H9 (cell line): Measurements from ENCODE around the gene LRP10. TPM values are rescaled to one million over a fixed set of nuclear protein-coding genes. Genes with fewer than 3 reads are reported as not detected.

ENCODE experiments used
- DNase-seq: peaks from one replicate; pipeline ENCODE4 v3.0.0-alpha.2; 2017
- H2AFZ ChIP-seq: one replicate; pipeline ENCODE4 v1.6.1; 2013; ENCODE audit warnings: mild to moderate bottlenecking, low read length, control low read depth, moderate library complexity
- H2AK5ac ChIP-seq: 2 replicates; pipeline ENCODE4 v1.6.1; 2013; ENCODE audit warnings: low read length, control low read depth, mixed read lengths; ENCODE audit not compliant: insufficient read length
- H2BK120ac ChIP-seq: one replicate; pipeline ENCODE4 v1.6.1; 2013; ENCODE audit warnings: low read depth, mild to moderate bottlenecking, low read length, control low read depth, inconsistent platforms; ENCODE audit not compliant: poor library complexity, severe bottlenecking
- H2BK12ac ChIP-seq: 2 replicates; pipeline ENCODE4 v1.6.1; 2013; ENCODE audit warnings: low read length, control low read depth, mixed read lengths, low read depth; ENCODE audit not compliant: insufficient read length
- H2BK15ac ChIP-seq: 2 replicates; pipeline ENCODE4 v1.6.1; 2013; ENCODE audit warnings: low read depth, low read length, control low read depth
- H2BK20ac ChIP-seq: one replicate; pipeline ENCODE4 v1.6.1; 2013; ENCODE audit warnings: low read depth, mild to moderate bottlenecking, low read length, control low read depth, inconsistent platforms; ENCODE audit not compliant: poor library complexity, severe bottlenecking
- H2BK5ac ChIP-seq: 2 replicates; pipeline ENCODE4 v1.6.1; 2013; ENCODE audit warnings: low read length, control low read depth, mixed read lengths; ENCODE audit not compliant: insufficient read length
- H3K14ac ChIP-seq: 2 replicates; pipeline ENCODE4 v1.6.1; 2013; ENCODE audit warnings: low read length, control low read depth; ENCODE audit not compliant: insufficient read depth
- H3K18ac ChIP-seq: 2 replicates; pipeline ENCODE4 v1.6.1; 2013; ENCODE audit warnings: low read depth, mild to moderate bottlenecking, mixed read lengths, low read length, control low read depth; ENCODE audit not compliant: insufficient read length
- H3K23ac ChIP-seq: 2 replicates; pipeline ENCODE4 v1.6.1; 2013; ENCODE audit warnings: low read length, control low read depth, mixed read lengths, low read depth; ENCODE audit not compliant: insufficient read length
- H3K23me2 ChIP-seq: 2 replicates; pipeline ENCODE4 v1.6.1; 2013; ENCODE audit warnings: low read depth, mild to moderate bottlenecking, mixed read lengths, low read length, control low read depth; ENCODE audit not compliant: insufficient read length, poor library complexity, severe bottlenecking
- H3K27ac ChIP-seq: 2 replicates; pipeline ENCODE4 v1.5.1; 2013; ENCODE audit warnings: low read length, control low read depth, mixed read lengths, low read depth; ENCODE audit not compliant: insufficient read length
- H3K27me3 ChIP-seq: 2 replicates; pipeline ENCODE4 v1.6.1; 2013; ENCODE audit warnings: low read length, control low read depth, inconsistent platforms; ENCODE audit not compliant: insufficient read depth
- H3K4ac ChIP-seq: 2 replicates; pipeline ENCODE4 v1.6.1; 2013; ENCODE audit warnings: low read depth, mild to moderate bottlenecking, control low read depth, inconsistent platforms, low read length, moderate library complexity
- H3K4me1 ChIP-seq: 2 replicates; pipeline ENCODE4 v1.6.1; 2013; ENCODE audit warnings: low read length, control low read depth, inconsistent platforms; ENCODE audit not compliant: insufficient read depth
- H3K4me2 ChIP-seq: 2 replicates; pipeline ENCODE4 v1.6.1; 2013; ENCODE audit warnings: low read length, control low read depth, mixed read lengths; ENCODE audit not compliant: insufficient read length, insufficient read depth
- H3K56ac ChIP-seq: 2 replicates; pipeline ENCODE4 v1.6.1; 2013; ENCODE audit warnings: low read depth, mild to moderate bottlenecking, mixed read lengths, low read length, control low read depth; ENCODE audit not compliant: insufficient read length
- H3K79me1 ChIP-seq: 2 replicates; pipeline ENCODE4 v1.6.1; 2013; ENCODE audit warnings: low read depth, mild to moderate bottlenecking, moderate library complexity, low read length, control low read depth, inconsistent platforms; ENCODE audit not compliant: insufficient read depth, poor library complexity, severe bottlenecking
- H3K79me2 ChIP-seq: 2 replicates; pipeline ENCODE4 v1.6.1; 2013; ENCODE audit warnings: low read length, control low read depth, inconsistent platforms; ENCODE audit not compliant: insufficient read depth
- H3K9ac ChIP-seq: 2 replicates; pipeline ENCODE4 v1.6.1; 2013; ENCODE audit warnings: low read length, control low read depth, mixed read lengths; ENCODE audit not compliant: insufficient read length; ENCODE audit errors: extremely low read depth
- H3K9me3 ChIP-seq: one replicate; pipeline ENCODE4 v1.6.1; 2013; ENCODE audit warnings: low read depth, low read length, inconsistent platforms; ENCODE audit not compliant: control insufficient read depth
- H3T11ph ChIP-seq: one replicate; pipeline ENCODE4 v1.6.1; 2013; ENCODE audit warnings: mild to moderate bottlenecking, low read length, control low read depth, inconsistent platforms
- H4K20me1 ChIP-seq: one replicate; pipeline ENCODE4 v1.6.1; 2013; ENCODE audit not compliant: control insufficient read depth, insufficient read length, insufficient read depth
- H4K5ac ChIP-seq: 2 replicates; pipeline ENCODE4 v1.6.1; 2013; ENCODE audit warnings: low read depth, mild to moderate bottlenecking, mixed read lengths, low read length, control low read depth; ENCODE audit not compliant: insufficient read length
- H4K8ac ChIP-seq: replicated peaks from 2 replicates; pipeline ENCODE4 v1.6.1; 2013; ENCODE audit warnings: low read length, control low read depth, mixed read lengths, low read depth; ENCODE audit not compliant: insufficient read length
- H4K91ac ChIP-seq: 2 replicates; pipeline ENCODE4 v1.6.1; 2013; ENCODE audit warnings: low read depth, mild to moderate bottlenecking, moderate library complexity, mixed read lengths, low read length, control low read depth; ENCODE audit not compliant: insufficient read length
- H3K27ac Mint-ChIP-seq, 3 experiments: 2 replicates in 2 of 3; 3 replicates in 1 of 3; pipeline ENCODE4 v1.8.0; 2020 to 2021; ENCODE audit warnings: mixed read lengths in 3 of 3, mild to moderate bottlenecking in 1 of 3, moderate library complexity in 1 of 3
- H3K27me3 Mint-ChIP-seq: 2 replicates; pipeline ENCODE4 v1.8.0; 2021; ENCODE audit warnings: low read depth, mild to moderate bottlenecking, moderate library complexity, mixed read lengths
- H3K36me3 Mint-ChIP-seq, 3 experiments: 2 replicates in 2 of 3; 3 replicates in 1 of 3; pipeline ENCODE4 v1.8.0; 2020 to 2021; ENCODE audit warnings: low read depth in 3 of 3, mixed read lengths in 3 of 3; ENCODE audit not compliant: insufficient read depth in 1 of 3
- H3K4me1 Mint-ChIP-seq, 2 experiments: 2 replicates each; pipeline ENCODE4 v1.8.0; 2020; ENCODE audit warnings: mixed read lengths in 2 of 2
- H3K4me3 Mint-ChIP-seq, 2 experiments: 2 replicates in 1 of 2; 3 replicates in 1 of 2; pipeline ENCODE4 v1.8.0; 2020 to 2021; ENCODE audit warnings: mild to moderate bottlenecking in 2 of 2, mixed read lengths in 2 of 2, moderate library complexity in 1 of 2
- H3K9me3 Mint-ChIP-seq, 2 experiments: 2 replicates in 1 of 2; 3 replicates in 1 of 2; pipeline ENCODE4 v1.8.0; 2020; ENCODE audit warnings: mild to moderate bottlenecking in 2 of 2, mixed read lengths in 2 of 2, moderate library complexity in 1 of 2
- CTCF ChIP-seq: fragments of 200-600 bp; sonication (generic); conservative IDR thresholded peaks from 3 replicates; pipeline ENCODE4 v1.8.0; 2021; ENCODE audit warnings: antibody characterized with exemption, mild to moderate bottlenecking
- WGBS: extraction: QIAGEN DNeasy Blood & Tissue Kit; methylation state at CpG from one replicate; pipeline ENCODE4 v1.1.7; 2013; ENCODE audit warnings: missing lambda C conversion rate, low lambda C conversion rate, mixed read lengths; ENCODE audit not compliant: insufficient read length; ENCODE audit errors: extremely low coverage; 5-methylcytosine and 5-hydroxymethylcytosine counted together
- total RNA-seq: library from RNA; stranded (reverse); gene quantifications from 2 replicates; pipeline ENCODE4 v1.2.1, GENCODE V29; 2021

The LRP10 gene
- total RNA-seq, 1 experiment from 2014 or later, result 13.3 TPM

- no peaks in the 10 kb centered on the region for H3K23me2 ChIP-seq
- no peak overlapping the region for H2BK20ac ChIP-seq
- H3K4ac ChIP-seq, result no peak overlapping the region
- H3K27me3 ChIP-seq, result peaks cover 9% of the 10 kb centered on the region; the same call in 1 of the 2 replicates
- Mint-ChIP-seq H3K4me1 (peaks cover 18 to 21% of the 10 kb centered on the region in 2 experiments), H3K27me3 (peaks cover 45% of the 10 kb centered on the region), H3K36me3 (peaks cover 16 to 32% (median 22%) of the 10 kb centered on the region in 3 experiments; a peak in 6 of 7 replicates), H3K9me3 (no peaks in the 10 kb centered on the region), H3K27ac (no peak overlapping the region), H3K4me3 (no peak overlapping the region)
- H3K18ac ChIP-seq, result no peak overlapping the region
- H4K8ac ChIP-seq, result no peak overlapping the region
- no peak overlapping the region for H2BK15ac ChIP-seq
- H3K14ac ChIP-seq, result no peak overlapping the region
- no peak overlapping the region for H3K27ac ChIP-seq
- no peaks in the 10 kb centered on the region for H3K4me1 ChIP-seq
- H4K20me1 ChIP-seq, result no peaks in the 10 kb centered on the region
- H2BK12ac ChIP-seq, result no peak overlapping the region
- no peak overlapping the region for H2BK120ac ChIP-seq
- no peak overlapping the region for H4K91ac ChIP-seq
- no CpG with 5 or more reads among the region's 8 CpGs for WGBS
- no peak for DNase-seq
- no peaks in the 10 kb centered on the region for H3K79me2 ChIP-seq
- H3K56ac ChIP-seq, result no peak overlapping the region
- no peak overlapping the region for H3T11ph ChIP-seq
- no peak overlapping the region for H2BK5ac ChIP-seq
- no peak for TF ChIP-seq CTCF
- H3K9me3 ChIP-seq, result no peaks in the 10 kb centered on the region
- H3K23ac ChIP-seq, result no peak overlapping the region
- H3K79me1 ChIP-seq, result no peaks in the 10 kb centered on the region
- H4K5ac ChIP-seq, result no peak overlapping the region
- no peak overlapping the region for H3K9ac ChIP-seq
- H3K4me2 ChIP-seq, result no peak overlapping the region
- H2AFZ ChIP-seq, result no peak overlapping the region
- no peak overlapping the region for H2AK5ac ChIP-seq
These were observed 27.0 kb downstream of the LRP10 start for GRCh38 chr14:22898302-22899090.
